ENCODE results near the gene SPAG16.

GRCh38 chr2:214217599-214217998 is 933.3 kb downstream of the SPAG16 start:
- TF ChIP-seq CTCF (IDR thresholded peaks at IDR 0.05): no peak
- TF ChIP-seq POLR2A (IDR thresholded peaks at IDR 0.05): no peak
- no peak for TF ChIP-seq EP300 (IDR thresholded peaks at IDR 0.05)

Data from tibial nerve (tissue), 4 donors.